Progenitor cell of endocrine pancreas (in vitro differentiated cells): ENCODE data around the gene RNPC3. TPM values are rescaled to one million over a fixed set of nuclear protein-coding genes. Genes with fewer than 3 reads are reported as not detected.

ENCODE experiments used
- DNase-seq: peaks from one replicate; pipeline ENCODE4 v3.0.0; 2021; ENCODE audit warnings: low spot score; ENCODE audit not compliant: unreplicated experiment
- H3K27ac Mint-ChIP-seq: 2 replicates; pipeline ENCODE4 v1.8.0; 2021; ENCODE audit warnings: mild to moderate bottlenecking, moderate library complexity, mixed read lengths
- H3K27me3 Mint-ChIP-seq: 2 replicates; pipeline ENCODE4 v1.8.0; 2021; ENCODE audit warnings: mixed read lengths
- H3K36me3 Mint-ChIP-seq: 2 replicates; pipeline ENCODE4 v1.8.0; 2022; ENCODE audit warnings: mixed read lengths; ENCODE audit not compliant: insufficient read depth
- H3K4me1 Mint-ChIP-seq: 2 replicates; pipeline ENCODE4 v1.8.0; 2021; ENCODE audit warnings: low read depth, mixed read lengths
- H3K4me3 Mint-ChIP-seq: 2 replicates; pipeline ENCODE4 v1.8.0; 2021; ENCODE audit warnings: low read depth, mild to moderate bottlenecking, moderate library complexity, mixed read lengths
- H3K9me3 Mint-ChIP-seq: 2 replicates; pipeline ENCODE4 v1.8.0; 2021; ENCODE audit warnings: low read depth, mixed read lengths
- total RNA-seq: library from RNA; stranded (reverse); gene quantifications from 2 replicates; pipeline ENCODE4 v1.2.1, GENCODE V29; 2021
- TF ChIP-seq, protein P1 (sequence below): fragments of 200-600 bp; sonication (generic); IDR thresholded peaks from one replicate; pipeline ENCODE4 v1.5.0; 2021; ENCODE audit warnings: antibody characterized with exemption, mild to moderate bottlenecking; ENCODE audit not compliant: unreplicated experiment

Gene RNPC3
- total RNA-seq, 1 donor from 2014 or later: 24.6 TPM

- H3K4me3 Mint-ChIP-seq: no peak overlapping the region
- H3K27me3 Mint-ChIP-seq: no peaks in the 10 kb centered on the region
- H3K9me3 Mint-ChIP-seq: peaks cover 9% of the 10 kb centered on the region
- TF ChIP-seq, protein P1, sequence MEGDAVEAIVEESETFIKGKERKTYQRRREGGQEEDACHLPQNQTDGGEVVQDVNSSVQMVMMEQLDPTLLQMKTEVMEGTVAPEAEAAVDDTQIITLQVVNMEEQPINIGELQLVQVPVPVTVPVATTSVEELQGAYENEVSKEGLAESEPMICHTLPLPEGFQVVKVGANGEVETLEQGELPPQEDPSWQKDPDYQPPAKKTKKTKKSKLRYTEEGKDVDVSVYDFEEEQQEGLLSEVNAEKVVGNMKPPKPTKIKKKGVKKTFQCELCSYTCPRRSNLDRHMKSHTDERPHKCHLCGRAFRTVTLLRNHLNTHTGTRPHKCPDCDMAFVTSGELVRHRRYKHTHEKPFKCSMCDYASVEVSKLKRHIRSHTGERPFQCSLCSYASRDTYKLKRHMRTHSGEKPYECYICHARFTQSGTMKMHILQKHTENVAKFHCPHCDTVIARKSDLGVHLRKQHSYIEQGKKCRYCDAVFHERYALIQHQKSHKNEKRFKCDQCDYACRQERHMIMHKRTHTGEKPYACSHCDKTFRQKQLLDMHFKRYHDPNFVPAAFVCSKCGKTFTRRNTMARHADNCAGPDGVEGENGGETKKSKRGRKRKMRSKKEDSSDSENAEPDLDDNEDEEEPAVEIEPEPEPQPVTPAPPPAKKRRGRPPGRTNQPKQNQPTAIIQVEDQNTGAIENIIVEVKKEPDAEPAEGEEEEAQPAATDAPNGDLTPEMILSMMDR: no peak
- H3K4me1 Mint-ChIP-seq: no peaks in the 10 kb centered on the region
- H3K36me3 Mint-ChIP-seq: peaks cover 1% of the 10 kb centered on the region
- DNase-seq: no peak
- H3K27ac Mint-ChIP-seq: no peak overlapping the region
Measured at GRCh38 chr1:103516283-103516682, 9.2 kb upstream of the RNPC3 start.

GRCh38 chr1:103516693-103517092 is 8.8 kb upstream of the RNPC3 start:
- Mint-ChIP-seq H3K36me3 (no peaks in the 10 kb centered on the region), H3K4me1 (no peaks in the 10 kb centered on the region), H3K27ac (no peak overlapping the region), H3K4me3 (no peak overlapping the region), H3K9me3 (peaks cover 5% of the 10 kb centered on the region), H3K27me3 (no peaks in the 10 kb centered on the region)
- no peak for DNase-seq
- TF ChIP-seq, protein P1: no peak

DNA sequence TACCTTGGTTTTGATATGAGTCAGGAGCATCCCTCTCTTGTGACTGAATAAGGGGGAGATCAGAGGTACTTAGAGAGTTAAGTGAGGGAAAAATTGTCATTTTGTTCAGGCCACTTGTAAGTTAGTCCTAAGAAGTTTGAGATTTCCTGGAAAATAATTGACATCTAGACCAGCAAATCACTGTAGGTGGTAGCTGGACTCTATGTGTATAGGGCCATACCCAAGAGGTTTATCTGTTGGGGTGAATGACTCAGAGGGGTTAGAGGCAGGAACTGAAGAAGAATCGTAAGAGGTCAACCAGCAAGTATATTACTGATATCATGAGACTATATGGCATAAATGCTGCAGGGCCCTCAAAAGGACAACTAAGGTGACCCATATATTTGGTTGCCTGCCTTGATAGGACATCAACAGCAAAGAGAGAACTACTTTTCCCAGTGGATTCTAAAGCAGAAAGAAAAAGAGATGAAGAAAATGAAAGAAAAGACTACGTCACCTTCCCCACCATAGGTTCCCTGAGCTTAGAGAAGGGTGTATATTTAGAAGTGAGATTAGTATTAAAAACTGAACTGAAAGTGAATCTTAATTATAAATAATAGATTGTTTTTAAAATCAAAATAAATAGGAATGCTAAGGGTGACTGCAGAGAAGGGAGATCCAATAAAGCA is 8.0 kb upstream of the RNPC3 start:
- Mint-ChIP-seq H3K27me3 (no peaks in the 10 kb centered on the region), H3K4me1 (no peaks in the 10 kb centered on the region), H3K9me3 (no peaks in the 10 kb centered on the region), H3K36me3 (no peaks in the 10 kb centered on the region), H3K4me3 (no peak overlapping the region), H3K27ac (peak overlapping the region; percentile 1)
- no peak for DNase-seq
- TF ChIP-seq, protein P1: no peak

GRCh38 chr1:103520822-103521221 is 4.7 kb upstream of the RNPC3 start:
- no peak overlapping the region for H3K4me3 Mint-ChIP-seq
- H3K4me1 Mint-ChIP-seq: peaks cover 1% of the 10 kb centered on the region
- H3K27ac Mint-ChIP-seq: no peak overlapping the region
- H3K9me3 Mint-ChIP-seq: peaks cover 2% of the 10 kb centered on the region
- peaks cover 7% of the 10 kb centered on the region for H3K27me3 Mint-ChIP-seq
- TF ChIP-seq, protein P1: no peak
- no peak for DNase-seq
- no peaks in the 10 kb centered on the region for H3K36me3 Mint-ChIP-seq

DNA sequence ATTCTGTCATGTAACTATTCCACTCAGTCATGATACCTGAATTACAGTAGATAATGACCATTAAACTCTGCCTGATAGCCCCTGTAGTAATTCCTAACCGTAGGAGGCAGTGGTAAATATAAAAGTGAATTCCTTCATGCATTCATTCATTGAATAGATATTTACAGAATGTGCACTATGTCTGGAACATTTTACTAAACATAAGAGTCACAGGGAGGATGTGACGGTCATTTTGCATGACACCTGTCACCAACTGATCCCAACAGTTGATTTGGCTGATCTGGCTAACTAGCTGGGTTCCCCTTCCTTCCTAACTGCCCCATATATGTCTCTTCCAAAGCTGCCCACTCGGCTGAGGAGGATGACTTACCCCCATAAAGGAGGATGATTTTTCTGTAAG is 2.2 kb upstream of the RNPC3 start:
- no peak for DNase-seq
- Mint-ChIP-seq H3K9me3 (peaks cover 2% of the 10 kb centered on the region), H3K4me3 (no peak overlapping the region), H3K27me3 (peaks cover 7% of the 10 kb centered on the region), H3K4me1 (peaks cover 12% of the 10 kb centered on the region), H3K27ac (no peak overlapping the region), H3K36me3 (peaks cover 1% of the 10 kb centered on the region)
- TF ChIP-seq, protein P1: no peak
